Endometrial microvascular endothelial cells (primary cell): ENCODE results near the gene TLX1. TPM values are rescaled to one million over a fixed set of nuclear protein-coding genes. Genes with fewer than 3 reads are reported as not detected.
"Not testable (repeated sequence)": the region's sequence is repeated elsewhere in the genome, so short reads cannot be mapped to it uniquely, and the experiment has no call there.

ENCODE experiments used
- in situ Hi-C: cut with HindIII; loops from 2 replicates; pipeline ENCODE4 v1.10.0; 2017; ENCODE audit warnings: low sequenced_read_pairs, low pct_unique_long_range_greater_than_20kb; ENCODE audit errors: inconsistent ontology term
- total RNA-seq: library from RNA; depleted of rRNA; stranded (reverse); fragments of >200 nt; gene quantifications from one replicate; pipeline ENCODE4 v1.2.3, GENCODE V29; 2015; ENCODE audit errors: inconsistent ontology term

TLX1 gene
- total RNA-seq, 1 donor from 2014 or later: not detected

DNA sequence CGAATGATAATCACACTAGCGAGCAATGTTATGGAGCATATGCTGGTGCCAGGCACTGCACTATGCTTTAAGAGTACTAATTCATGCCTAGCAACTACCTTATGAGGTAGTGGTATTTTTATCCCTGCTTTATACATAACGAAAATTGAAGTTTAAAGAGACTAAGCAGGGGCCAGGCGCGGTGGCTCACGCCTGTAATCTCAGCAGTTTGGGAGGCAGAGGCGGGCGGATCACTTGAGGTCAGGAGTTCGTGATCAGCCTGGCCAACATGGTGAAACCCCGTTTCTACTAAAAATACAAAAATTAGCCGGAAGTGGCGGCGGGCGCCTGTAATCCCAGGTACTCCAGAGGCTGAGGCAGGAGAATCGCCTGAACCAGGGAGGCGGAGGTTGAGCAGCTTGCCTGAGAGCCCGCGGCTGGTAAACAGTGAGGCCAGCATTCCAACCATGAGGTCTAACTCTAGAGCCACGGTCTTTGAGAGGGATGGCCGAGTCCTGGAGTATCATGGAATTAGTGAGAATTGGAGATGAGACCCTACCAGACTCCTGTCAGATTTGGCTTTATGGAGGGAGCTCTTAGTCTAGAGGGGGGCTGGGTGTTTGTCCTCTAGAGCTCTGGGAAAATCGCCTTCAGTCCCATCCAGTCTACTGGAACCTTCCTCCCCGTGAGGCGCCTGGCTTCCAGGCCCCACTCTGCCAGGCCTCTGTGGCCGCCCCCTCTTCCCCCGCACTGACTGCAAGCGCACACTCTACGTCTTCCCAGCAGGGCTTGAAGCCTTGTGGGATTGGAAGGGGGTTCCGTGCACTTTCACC lies 11.6 kb downstream of the TLX1 start:
- in situ Hi-C loops: no loop called here

GRCh38 chr10:101143345-101143630 lies 12.2 kb downstream of the TLX1 start:
- in situ Hi-C loops: no loop called here

DNA sequence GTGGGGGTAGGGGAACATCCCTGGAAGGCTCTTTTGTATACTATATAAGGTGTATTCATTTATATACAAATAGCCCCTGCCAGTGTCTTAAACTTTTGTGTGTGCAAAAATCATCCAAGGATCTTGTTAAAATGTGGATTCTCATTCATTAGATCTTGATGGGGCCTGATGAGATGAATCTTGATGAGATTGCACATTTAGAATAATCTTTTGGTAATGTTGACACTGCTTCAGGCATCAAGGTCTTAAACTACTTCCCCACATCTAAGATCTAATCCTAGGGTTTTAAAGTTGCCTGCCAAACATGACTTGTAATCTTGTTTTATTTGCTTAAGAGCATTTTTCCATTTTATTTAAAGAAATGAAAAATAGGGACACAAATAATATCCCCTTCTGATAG lies 13.0 kb downstream of the TLX1 start:
- in situ Hi-C loops: no loop called here

DNA sequence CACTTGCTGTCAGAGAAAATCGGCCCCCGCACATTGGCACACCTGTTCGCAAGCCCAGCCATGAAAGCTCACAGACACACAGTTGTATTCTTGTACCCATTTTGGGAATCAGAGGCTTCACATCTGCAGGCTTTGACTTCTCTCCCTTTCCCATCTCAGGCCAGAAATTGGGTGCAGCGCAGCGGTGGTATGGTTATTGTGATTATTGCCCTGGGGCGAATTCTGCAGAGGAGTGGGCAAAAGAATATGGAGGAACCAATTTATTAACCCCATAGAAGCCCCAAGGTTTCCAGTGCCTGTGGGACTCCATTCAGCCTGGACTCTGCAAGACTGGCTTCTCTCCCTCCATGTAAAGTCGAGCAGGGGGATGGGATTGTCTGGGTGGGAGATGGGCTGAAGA lies 14.0 kb downstream of the TLX1 start:
- in situ Hi-C loops: no loop called here

DNA sequence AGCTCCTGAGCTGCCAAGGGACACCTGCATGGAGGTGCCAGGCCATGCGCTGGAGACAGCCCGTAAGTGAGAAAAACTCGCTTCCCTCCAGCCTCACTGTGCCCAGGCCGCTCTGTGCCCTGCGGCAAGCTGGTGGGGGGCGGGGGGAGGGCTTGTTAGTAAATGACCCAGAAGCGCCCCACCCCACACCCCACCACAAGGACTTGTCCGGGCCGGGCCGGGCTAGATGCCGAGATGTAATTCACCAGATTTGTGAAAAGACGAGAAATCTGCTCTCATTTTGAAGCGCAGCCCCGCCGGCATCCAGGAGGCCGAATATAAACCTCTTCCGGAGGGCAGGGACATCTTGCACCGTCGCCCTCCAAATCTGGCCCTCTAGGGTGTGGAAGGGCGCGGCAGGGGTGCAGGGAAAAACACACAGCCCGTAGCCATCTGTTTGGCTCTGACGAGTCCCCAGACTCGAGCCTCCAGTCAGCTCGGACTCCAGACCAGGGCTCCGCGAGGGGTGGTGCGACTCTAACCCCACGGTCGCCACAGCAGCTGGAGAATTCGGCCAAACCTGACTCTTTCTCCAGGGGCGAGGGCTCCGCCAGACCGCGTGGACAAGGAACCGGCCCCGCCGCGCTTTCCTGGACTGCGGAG lies 14.8 kb downstream of the TLX1 start:
- in situ Hi-C loops: no loop called here

GRCh38 chr10:101146392-101147251 lies 15.5 kb downstream of the TLX1 start:
- in situ Hi-C loops: no loop called here

DNA sequence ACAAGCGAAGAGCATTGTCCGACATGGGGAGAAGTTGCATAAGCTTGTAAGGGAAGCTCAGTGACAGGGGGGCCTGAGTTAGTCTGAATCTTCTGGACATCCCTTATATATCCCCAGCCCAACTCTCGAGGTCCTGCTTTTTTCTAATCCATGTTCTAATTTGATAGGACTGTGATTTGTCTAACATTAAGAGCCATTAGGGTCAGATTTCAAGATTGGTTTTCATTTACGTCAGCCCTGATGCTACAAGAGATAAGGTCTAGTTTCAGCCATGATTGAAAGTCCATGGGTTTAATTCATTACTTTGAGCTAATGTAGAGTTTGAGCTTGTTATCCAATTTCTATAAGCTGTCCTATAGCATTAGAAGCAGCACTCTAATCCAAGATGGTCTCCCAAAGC lies 20.3 kb downstream of the TLX1 start:
- in situ Hi-C loops: no loop called here

DNA sequence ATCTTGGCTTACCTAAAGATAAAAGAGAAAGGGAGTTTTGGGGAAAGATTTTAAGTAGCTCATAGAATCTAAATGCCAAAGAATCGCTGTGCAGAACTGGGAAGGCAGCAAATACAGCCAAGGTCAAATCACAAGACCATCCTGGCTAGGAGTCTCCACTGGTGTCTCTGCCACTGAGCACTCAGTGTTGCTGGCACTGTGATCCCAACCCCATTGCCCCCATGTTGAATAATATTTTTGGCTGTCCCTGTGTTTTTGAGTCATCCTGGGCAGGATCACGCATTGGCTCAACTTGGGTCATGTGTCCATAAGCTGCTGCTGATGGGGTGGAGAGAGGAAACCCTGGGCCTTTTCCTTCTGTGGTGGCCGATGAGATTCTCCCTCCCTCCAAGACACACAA lies 21.2 kb downstream of the TLX1 start:
- in situ Hi-C loops: no loop called here

- in situ Hi-C loops: not testable (repeated sequence)
Measured at GRCh38 chr10:101154506-101154905, 23.4 kb downstream of the TLX1 start.

- in situ Hi-C loops: no loop called here
Measured at GRCh38 chr10:101155896-101156295, 24.8 kb downstream of the TLX1 start.

- in situ Hi-C loops: no loop called here
Measured at GRCh38 chr10:101157756-101158458, 26.8 kb downstream of the TLX1 start.

DNA sequence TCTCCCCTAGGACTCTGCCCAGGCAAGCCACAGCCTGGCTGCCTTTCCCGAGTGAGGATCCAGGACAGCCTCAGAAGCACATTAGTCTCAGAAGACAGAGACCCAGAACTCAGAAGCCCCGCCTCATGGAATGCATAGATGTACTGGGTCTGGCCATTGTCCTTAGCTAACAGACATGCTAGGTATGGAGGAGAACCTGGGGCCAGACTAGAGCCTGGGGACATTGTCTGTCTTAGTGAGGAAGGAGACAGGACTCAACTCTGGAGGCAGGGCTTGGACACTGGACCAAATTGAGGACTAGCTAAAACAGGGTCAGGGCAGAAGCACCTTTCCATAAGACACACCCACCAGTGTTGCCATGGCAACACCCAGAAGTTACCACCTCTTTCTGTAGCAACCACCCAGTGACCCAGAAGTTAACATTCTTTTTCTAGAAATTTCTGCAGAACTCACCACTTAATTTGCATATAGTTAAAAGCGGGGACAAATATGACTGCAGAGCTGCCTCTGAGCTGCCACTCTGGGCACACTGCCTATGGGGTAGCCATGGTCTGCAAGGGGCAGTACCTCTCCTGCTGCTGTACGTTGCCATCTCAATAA lies 27.5 kb downstream of the TLX1 start:
- in situ Hi-C loops: no loop called here

DNA sequence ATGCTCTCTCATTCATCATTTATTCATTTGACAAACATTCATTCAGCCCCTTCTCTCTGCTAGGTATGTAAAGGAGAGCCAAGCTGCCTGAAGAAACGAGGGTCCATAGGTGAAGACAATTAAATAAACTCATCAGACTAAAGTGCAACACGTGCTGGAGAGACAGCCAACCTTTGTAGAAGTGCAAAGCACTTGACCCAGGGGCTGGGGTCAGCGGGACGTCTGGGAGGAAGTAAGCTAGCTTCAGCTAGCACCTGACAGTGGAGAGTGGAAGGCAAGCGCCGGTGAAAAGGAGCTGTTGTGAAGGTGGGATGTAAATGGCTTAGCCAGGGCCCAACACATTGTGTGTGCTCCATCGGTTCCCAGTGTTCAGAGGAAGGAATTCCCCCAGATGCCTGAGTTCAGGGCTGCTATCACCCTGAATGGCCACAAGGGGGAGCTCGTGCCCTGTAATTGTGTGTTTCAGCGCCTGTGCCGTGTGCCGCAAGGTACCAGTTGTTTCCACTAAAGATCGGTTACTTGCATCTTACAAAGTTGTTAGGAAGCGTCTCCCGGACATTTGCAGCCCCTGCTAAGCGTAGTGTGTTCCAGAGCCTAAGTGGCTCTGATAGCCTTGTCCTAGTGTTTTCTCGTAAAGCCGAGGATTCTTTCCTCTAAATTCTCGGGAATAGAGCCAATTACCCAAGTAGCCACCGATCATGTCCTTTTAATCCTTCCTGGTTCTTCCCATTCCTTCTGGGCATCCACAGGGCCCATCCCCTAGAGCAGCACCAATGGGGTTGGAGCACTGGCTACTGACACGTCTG lies 30.6 kb downstream of the TLX1 start:
- in situ Hi-C loops: no loop called here

GRCh38 chr10:101162677-101163076 lies 31.6 kb downstream of the TLX1 start:
- in situ Hi-C loops: no loop called here

GRCh38 chr10:101164020-101164419 lies 32.9 kb downstream of the TLX1 start:
- in situ Hi-C loops: no loop called here

GRCh38 chr10:101165736-101166135 lies 34.6 kb downstream of the TLX1 start:
- in situ Hi-C loops: no loop called here

DNA sequence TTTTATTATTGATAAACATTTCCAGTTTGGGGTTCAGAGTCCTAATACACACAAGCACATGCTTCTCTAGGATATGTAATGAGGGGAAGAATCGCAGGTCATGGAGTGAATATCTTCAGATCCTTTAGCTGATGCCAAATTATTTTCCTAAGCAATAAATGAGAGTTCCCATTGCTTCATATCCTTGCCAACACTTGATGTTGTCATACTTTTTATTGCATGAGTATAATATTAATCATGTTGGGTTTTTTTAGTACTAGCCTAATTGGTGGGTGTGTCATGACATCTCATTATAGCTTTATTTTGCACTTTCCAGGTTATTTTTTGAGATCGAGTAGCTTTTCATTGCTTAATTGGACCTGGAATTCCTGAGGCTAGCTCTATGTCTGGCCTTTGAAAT lies 35.3 kb downstream of the TLX1 start:
- in situ Hi-C loops: no loop called here

DNA sequence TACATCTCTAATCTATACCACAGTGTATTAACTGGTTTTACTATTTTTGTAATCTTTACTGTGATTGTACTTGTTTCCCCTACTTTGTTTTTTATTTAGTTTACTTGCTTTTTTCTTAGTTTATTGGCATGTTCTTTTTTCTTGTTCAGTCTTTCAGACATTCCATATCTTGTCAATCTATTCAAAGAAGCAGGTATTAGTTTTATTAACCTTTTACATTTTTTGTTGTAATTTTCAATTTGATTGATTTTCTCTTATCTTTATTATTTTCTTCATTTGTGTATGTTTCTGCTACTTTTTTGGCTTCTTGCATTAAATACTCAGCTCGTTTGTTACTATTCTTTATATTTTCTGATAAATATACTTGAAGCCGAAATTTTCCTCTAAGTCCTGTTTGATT lies 41.6 kb downstream of the TLX1 start:
- in situ Hi-C loops: no loop called here
